Muscle layer of duodenum (tissue), 2 donors: ENCODE results near the gene OCEL1.

ENCODE experiments used
- H3K27ac ChIP-seq: one replicate; pipeline ENCODE4 v1.7.0; 2013; ENCODE audit warnings: mild to moderate bottlenecking, low read length
- H3K27me3 ChIP-seq: one replicate; pipeline ENCODE4 v1.7.0; 2013; ENCODE audit warnings: low read depth, mild to moderate bottlenecking, control low read depth, low read length
- H3K36me3 ChIP-seq, 2 donors: one replicate each; pipeline ENCODE4 v1.7.0; 2013; ENCODE audit warnings: low read length in 2 of 2, control low read depth in 1 of 2, mild to moderate bottlenecking in 1 of 2; ENCODE audit not compliant: insufficient read depth in 2 of 2, control insufficient read depth in 1 of 2
- H3K4me1 ChIP-seq, 2 donors: one replicate each; pipeline ENCODE4 v1.7.0; 2013; ENCODE audit warnings: low read length in 2 of 2, mild to moderate bottlenecking in 2 of 2, control low read depth in 1 of 2, moderate library complexity in 1 of 2; ENCODE audit not compliant: insufficient read depth in 2 of 2, control insufficient read depth in 1 of 2
- H3K4me3 ChIP-seq, 2 donors: one replicate each; pipeline ENCODE4 v1.7.0; 2013; ENCODE audit warnings: low read length in 2 of 2, low read depth in 1 of 2, mild to moderate bottlenecking in 1 of 2
- H3K9me3 ChIP-seq, 2 donors: one replicate each; pipeline ENCODE4 v1.7.0; 2013; ENCODE audit warnings: low read length in 2 of 2, control low read depth in 1 of 2, mild to moderate bottlenecking in 1 of 2; ENCODE audit not compliant: control insufficient read depth in 1 of 2
- donor health status: healthy.

The OCEL1 gene

DNA sequence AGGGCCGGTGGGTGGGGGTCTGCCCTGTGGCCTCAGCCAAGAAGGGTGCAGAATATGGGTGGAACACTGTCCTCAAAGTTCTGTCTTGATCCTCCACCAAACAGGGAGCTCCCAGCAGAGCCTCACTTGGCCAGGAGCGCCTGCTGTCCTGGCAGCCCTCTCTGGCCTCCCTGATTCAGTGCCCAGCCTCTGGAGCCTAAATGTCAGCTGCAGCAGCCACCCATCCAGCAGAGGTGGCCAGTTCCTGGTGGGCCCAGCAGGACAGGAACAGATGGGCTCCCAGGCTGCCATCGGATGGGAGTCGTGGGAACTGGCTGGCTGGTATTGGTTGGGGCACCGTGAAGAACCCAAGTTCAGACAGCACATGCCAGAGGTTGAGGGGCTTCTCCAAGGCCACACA lies 12.7 kb upstream of the OCEL1 start:
- no peaks in the 10 kb centered on the region for H3K9me3 ChIP-seq
- H3K27ac ChIP-seq: no peak overlapping the region
- peaks cover 11 to 58% of the 10 kb centered on the region in 2 donors for H3K36me3 ChIP-seq
- no peaks in the 10 kb centered on the region for H3K27me3 ChIP-seq
- H3K4me1 ChIP-seq: peaks cover 3 to 12% of the 10 kb centered on the region in 2 donors
- no peak overlapping the region for H3K4me3 ChIP-seq

DNA sequence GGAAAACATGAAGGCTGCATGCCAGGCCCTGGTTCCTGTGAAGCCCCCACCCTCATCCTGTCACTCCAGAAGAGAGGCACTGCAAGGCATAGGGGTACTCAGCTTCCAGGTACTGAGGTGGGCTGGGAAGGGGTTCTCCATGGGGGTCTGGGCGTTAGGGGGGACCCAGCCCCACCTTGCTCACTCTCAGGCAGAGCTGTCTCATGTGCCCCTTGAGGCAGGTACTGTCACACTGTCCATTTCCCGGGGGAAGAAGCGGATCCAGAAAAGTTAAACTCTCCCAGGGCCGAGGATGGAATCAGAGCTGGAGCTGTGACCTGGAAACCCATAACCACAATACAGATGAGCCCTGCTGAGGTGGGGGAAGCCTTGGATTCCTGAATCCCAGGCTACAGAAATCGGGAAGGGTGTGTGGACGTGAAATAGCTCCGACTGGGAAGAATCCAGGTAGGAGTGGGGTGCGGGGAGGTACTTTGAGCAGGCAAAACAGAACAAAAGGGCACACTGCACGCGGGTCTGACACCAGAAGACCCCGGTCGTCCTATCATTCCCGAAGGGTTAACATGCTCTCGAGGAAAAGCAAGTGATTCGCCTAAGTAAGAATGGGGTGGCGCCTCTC lies 11.4 kb upstream of the OCEL1 start:
- H3K36me3 ChIP-seq: peaks cover 6 to 54% of the 10 kb centered on the region in 2 donors

DNA sequence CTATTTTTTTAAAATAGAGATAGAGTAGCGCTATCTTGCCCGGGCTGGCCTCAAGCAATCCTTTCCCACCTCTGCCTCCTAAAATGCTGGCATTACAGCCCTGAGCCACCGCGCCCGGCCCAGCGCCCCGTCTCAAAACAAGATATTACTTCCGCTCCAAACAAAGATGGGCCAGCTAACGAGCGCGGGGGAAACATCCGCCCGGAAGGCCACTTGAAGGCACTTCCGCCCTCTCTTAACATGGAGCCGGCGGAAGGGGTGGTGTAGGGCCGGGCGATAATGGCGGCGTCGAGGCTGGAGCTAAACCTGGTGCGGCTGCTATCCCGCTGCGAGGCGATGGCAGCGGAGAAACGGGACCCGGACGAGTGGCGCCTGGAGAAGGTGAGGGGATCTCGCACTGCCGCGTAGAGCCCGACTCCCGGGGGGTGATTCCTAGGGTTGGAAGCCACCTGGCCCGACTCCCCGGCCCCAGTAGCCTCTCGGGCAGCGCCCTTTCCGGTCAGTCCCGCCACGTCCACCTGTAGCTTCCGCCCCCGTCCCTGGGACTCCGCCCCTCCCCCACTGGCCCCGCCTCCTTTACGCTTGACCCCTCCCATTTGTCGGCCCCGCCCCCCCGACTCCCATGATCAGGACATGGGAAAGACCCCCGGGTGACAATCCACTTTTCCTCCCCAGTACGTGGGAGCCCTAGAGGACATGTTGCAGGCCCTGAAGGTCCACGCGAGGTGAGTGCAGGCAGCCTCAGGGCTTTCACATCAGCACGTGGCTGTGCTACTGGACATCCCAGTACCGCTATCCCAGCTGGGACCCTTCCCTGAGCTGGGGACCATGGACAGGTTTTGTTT lies 10.7 kb upstream of the OCEL1 start, which contains the start of gene USE1:
TSS of gene USE1 (plus strand) at position 231 of the 845 bp plus-strand sequence. CDS start at position 280, 49 bp downstream.
- Histone ChIP-seq H3K36me3 (peaks cover 5 to 47% of the 10 kb centered on the region in 2 donors), H3K4me1 (peaks cover 3 to 15% of the 10 kb centered on the region in 2 donors), H3K27ac (peak within 1 kb of the TSS; percentile 37), H3K4me3 (peak within 1 kb of the TSS; percentile 58 to 70), H3K27me3 (no peaks in the 10 kb centered on the region), H3K9me3 (no peaks in the 10 kb centered on the region)

More for the DNA sequence above, 11.4 kb upstream of the OCEL1 start:
- peaks cover 3 to 12% of the 10 kb centered on the region in 2 donors for H3K4me1 ChIP-seq
- H3K27me3 ChIP-seq: no peaks in the 10 kb centered on the region
- H3K9me3 ChIP-seq: no peaks in the 10 kb centered on the region
- H3K27ac ChIP-seq: peak overlapping the region; percentile 37
- peak overlapping the region; percentile 58 to 70 for H3K4me3 ChIP-seq

DNA sequence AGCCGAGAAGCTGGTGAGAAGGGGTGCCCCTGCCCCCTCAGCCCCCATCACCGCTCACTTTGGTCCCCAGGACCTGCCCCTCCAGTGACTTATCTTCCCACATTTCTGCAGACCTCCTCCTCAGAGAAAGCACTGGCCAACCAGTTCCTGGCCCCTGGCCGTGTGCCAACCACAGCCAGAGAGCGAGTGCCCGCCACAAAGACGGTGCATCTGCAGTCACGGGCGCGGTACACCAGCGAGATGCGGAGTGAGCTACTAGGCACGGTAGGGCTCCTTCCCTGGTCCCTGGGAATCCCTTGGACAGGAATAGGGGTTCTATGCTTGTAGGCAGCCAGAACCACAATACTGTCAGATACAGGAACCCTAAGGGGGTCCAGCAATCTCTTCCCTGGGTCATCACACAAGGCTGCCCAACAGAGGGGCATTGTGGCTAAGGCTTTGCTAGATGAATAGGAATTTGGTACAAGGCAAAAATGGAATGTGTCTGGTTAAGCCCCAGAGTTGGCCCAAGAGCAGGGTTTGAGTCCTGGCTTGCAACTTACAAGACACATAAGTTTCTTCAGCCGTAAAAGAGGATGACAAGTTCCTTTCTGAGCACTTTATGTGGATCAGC lies 9.9 kb upstream of the OCEL1 start:
- Histone ChIP-seq H3K9me3 (no peaks in the 10 kb centered on the region), H3K4me1 (peaks cover 3 to 15% of the 10 kb centered on the region in 2 donors), H3K27me3 (no peaks in the 10 kb centered on the region), H3K36me3 (peaks cover 0 to 41% of the 10 kb centered on the region in 2 donors), H3K4me3 (peak overlapping the region; percentile 58 to 70), H3K27ac (no peak overlapping the region)

DNA sequence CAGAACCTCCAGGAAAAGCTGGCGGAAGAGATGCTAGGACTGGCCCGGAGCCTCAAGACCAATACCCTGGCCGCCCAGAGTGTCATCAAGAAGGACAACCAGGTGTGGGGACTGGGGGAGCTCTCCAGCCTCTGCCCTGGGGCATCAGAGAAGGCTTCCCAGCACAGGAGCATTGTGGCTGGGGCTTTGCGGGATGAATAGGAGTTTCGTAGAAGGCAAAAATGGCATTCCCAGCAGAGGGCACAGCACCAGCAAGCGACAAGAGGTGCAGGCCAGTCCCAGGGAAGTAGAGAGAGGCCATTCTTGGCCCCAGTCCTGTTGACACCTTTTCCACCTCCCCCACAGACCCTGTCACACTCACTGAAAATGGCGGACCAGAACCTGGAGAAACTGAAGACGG lies 6.7 kb upstream of the OCEL1 start:
- H3K4me1 ChIP-seq: peaks cover 3 to 15% of the 10 kb centered on the region in 2 donors
- H3K27ac ChIP-seq: no peak overlapping the region
- H3K36me3 ChIP-seq: peaks cover 0 to 19% of the 10 kb centered on the region in 2 donors
- H3K9me3 ChIP-seq: no peaks in the 10 kb centered on the region
- H3K4me3 ChIP-seq: no peak overlapping the region
- H3K27me3 ChIP-seq: no peaks in the 10 kb centered on the region

DNA sequence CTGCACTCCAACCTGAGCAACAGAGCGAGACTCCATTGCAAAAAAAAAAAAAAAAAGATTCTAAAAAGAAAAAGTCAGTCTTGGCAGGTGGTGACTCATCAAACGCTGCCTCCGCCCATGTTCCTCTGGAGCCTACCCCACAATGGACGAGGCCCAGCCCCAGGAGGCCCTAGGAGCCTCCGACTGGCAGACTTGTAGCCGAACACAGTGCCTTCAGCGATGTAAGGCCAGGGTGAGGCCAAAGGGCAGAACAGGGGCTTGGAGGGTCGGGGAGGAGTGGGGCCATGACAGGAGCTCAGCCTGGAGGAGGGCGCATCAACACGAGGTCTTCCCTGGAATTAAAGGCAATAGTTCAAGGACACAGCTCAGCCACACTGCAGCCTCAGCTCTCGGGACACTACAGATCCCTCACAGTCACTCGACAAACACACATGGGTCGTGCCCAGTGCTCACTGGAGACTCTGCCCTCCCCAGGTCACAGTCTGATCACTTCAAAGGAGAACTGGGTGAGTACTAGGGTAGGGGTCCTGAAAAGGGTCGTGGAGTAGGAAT lies 5.7 kb upstream of the OCEL1 start:
- Histone ChIP-seq H3K4me1 (peaks cover 0 to 10% of the 10 kb centered on the region in 2 donors), H3K36me3 (peaks cover 0 to 19% of the 10 kb centered on the region in 2 donors), H3K9me3 (no peaks in the 10 kb centered on the region), H3K27ac (no peak overlapping the region), H3K27me3 (no peaks in the 10 kb centered on the region), H3K4me3 (no peak overlapping the region)

DNA sequence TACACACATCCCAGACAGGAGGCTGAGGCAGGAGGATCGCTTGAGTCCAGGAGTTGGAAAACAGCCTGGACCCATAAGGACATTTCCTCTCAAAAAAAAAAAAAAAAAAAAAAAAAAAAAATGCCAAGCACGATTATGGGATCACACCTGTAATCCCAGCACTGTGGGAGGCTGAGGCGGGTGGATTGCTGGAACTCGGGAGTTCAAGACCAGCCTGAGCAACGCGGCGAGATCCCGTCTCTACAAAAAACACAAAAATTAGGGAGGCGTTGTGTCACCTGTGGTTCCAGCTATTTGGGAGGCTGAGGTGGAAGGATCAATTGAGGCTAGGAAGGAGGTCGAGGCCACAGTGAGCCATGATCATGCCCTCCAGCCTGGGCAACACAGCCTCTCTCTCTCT lies 973 bp upstream of the OCEL1 start:
- Histone ChIP-seq H3K4me3 (no peak overlapping the region), H3K27me3 (no peaks in the 10 kb centered on the region), H3K4me1 (peaks cover 0 to 14% of the 10 kb centered on the region in 2 donors), H3K9me3 (no peaks in the 10 kb centered on the region), H3K27ac (no peak overlapping the region), H3K36me3 (peaks cover 4 to 7% of the 10 kb centered on the region in 2 donors)

DNA sequence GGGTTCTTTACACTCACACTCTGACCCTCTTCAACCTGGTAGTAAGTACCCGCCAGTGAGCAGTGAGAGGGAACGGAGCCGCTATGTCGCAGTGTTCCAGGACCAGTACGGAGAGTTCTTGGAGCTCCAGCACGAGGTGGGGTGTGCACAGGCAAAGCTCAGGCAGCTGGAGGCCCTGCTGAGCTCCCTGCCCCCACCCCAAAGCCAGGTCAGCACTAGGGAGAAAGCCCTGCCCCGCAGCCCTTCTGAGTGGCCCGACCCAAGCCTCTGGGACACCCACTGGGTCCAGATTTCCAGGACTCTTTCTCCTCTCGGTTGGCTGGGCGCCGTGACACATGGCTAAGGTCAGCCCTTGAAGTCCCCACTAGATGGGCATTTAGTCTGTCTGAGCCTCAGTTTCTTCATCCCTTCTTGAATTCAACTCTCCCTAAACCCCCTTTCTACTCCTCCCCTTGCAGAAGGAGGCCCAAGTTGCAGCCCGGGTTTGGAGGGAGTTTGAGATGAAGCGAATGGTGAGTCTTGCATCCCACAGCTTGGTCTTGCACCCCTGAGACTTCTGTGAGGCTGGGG lies 1.9 kb downstream of the OCEL1 start:
- H3K4me1 ChIP-seq: peaks cover 0 to 11% of the 10 kb centered on the region in 2 donors
- H3K4me3 ChIP-seq: no peak overlapping the region
- H3K27ac ChIP-seq: no peak overlapping the region
- H3K27me3 ChIP-seq: no peaks in the 10 kb centered on the region
- H3K36me3 ChIP-seq: peaks cover 12 to 30% of the 10 kb centered on the region in 2 donors
- H3K9me3 ChIP-seq: no peaks in the 10 kb centered on the region

DNA sequence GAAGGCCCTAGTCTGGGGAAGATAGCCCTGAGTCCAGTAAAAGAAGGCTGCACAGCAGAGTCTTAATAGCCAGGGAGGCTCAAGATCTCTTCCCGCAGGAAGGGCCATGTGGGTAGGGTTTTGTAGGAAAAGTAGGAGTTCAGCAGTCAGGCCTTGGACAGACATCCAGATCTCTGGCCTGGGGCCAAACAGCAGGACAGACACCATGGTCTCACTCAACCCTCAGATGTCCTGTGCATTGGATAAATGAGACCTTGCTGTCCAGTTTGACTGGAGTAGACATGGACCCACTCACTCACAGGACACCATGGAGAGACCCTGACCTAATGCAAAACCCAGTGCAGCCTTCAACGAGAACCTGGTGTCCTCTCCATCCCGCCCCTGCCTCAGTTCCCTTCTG lies 3.9 kb downstream of the OCEL1 start:
- H3K27ac ChIP-seq: no peak overlapping the region
- no peaks in the 10 kb centered on the region for H3K27me3 ChIP-seq
- no peaks in the 10 kb centered on the region for H3K9me3 ChIP-seq
- peaks cover 12 to 30% of the 10 kb centered on the region in 2 donors for H3K36me3 ChIP-seq
- H3K4me1 ChIP-seq: peaks cover 0 to 15% of the 10 kb centered on the region in 2 donors
- H3K4me3 ChIP-seq: no peak overlapping the region

DNA sequence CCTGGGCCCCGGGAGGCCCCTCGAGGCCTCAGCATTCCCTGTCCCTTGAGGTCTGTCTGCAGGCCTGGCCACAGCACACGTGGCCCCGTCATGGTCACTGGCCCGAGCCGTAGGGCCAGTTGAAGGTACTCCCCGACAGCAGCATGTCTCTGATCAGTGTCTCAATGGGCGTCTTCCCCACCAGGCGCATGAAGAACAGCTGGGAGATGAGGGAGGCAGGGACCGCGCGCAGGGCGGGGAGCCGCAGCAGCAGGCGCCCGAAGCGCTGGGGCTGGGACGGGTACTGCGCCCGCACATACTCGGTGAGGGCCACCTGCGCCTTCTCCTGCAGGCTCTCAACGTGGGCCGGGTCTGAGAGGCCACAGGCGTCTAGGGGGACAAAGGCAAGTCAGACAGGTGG lies 6.2 kb downstream of the OCEL1 start:
- Histone ChIP-seq H3K4me3 (no peak overlapping the region), H3K27me3 (no peaks in the 10 kb centered on the region), H3K9me3 (no peaks in the 10 kb centered on the region), H3K27ac (no peak overlapping the region), H3K36me3 (peaks cover 12 to 30% of the 10 kb centered on the region in 2 donors), H3K4me1 (peaks cover 0 to 13% of the 10 kb centered on the region in 2 donors)

DNA sequence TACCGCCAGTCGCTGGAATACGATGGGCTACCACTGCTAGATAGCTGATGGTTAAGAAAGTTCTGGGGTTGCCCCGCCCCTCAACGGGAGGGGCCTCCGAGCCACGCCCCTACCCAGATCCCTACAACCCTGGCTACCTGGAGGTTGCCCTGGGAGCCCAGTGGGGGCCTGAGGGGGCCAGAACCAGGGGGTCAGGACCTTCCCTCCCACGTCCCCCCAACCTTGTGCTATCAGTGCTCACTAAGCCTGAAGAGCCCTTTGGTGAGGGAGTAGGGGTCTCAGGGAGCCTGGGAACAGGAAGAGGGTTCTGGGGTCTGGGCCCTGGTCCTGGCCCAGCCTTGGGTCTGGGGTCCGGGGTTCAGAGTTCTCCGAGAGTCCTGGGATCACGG lies 8.9 kb downstream of the OCEL1 start:
- Histone ChIP-seq H3K4me3 (peak overlapping the region; percentile 33 to 63), H3K4me1 (peaks cover 0 to 12% of the 10 kb centered on the region in 2 donors), H3K27me3 (no peaks in the 10 kb centered on the region), H3K9me3 (no peaks in the 10 kb centered on the region), H3K27ac (no peak overlapping the region), H3K36me3 (peaks cover 16 to 33% of the 10 kb centered on the region in 2 donors)
